HepG2 (cell line): ENCODE data around the gene SNRNP35. TPM values are rescaled to one million over a fixed set of nuclear protein-coding genes. Genes with fewer than 3 reads are reported as not detected.

Source experiments
- ATAC-seq: fragments of 200-7000 bp; cut with Tn5 transposase; 3 replicates; pipeline ENCODE4 v1.9.1; 2020; ENCODE audit warnings: mild to moderate bottlenecking, moderate library complexity
- BruUV-seq: library from RNA; stranded (reverse); fragments of 400-500 nt; replicated peaks from 2 replicates; lab custom pipeline; 2021; lab: Mats Ljungman, UMichigan
- CTCF ChIA-PET: fragments of 300-600 bp; formaldehyde crosslinking; extraction: SDS; loops from one replicate; lab custom pipeline; 2021; ENCODE audit warnings: low total read pairs, inconsistent platforms, low intra/inter-chr PET ratio; lab: Yijun Ruan, JAX
- POLR2A ChIA-PET: fragments of 350-600 bp; sonication (Branson Sonifier 250); formaldehyde crosslinking; loops from one replicate; lab custom pipeline; 2020; ENCODE audit warnings: antibody characterized with exemption, inconsistent platforms; lab: Yijun Ruan, JAX
- DNase-seq: peaks from one replicate; pipeline ENCODE4 v3.0.0-alpha.2; 2015; ENCODE audit warnings: low spot score
- FAIRE-seq: peaks from 3 replicates; lab custom pipeline; 2011; peaks lifted over from hg19 to GRCh38; lab: Jason Lieb, UNC
- H2AFZ ChIP-seq: one replicate; pipeline ENCODE4 v1.6.1; 2011; ENCODE audit warnings: low read length, inconsistent platforms
- H3K27ac ChIP-seq: fragments of 300-600 bp; 3 replicates; pipeline ENCODE4 v1.8.0; 2011; ENCODE audit warnings: mixed run types, mild to moderate bottlenecking, mixed read lengths, low read length, inconsistent platforms; ENCODE audit not compliant: insufficient read depth; ENCODE audit errors: extremely low read length
- H3K27me3 ChIP-seq, 2 experiments: fragments of 200-600 bp in 1 of 2; 2 replicates in 1 of 2; 3 replicates in 1 of 2; pipeline versions ENCODE4 v1.6.0 to v1.8.0; 2011; ENCODE audit warnings: low read length in 2 of 2, mild to moderate bottlenecking in 2 of 2, moderate library complexity in 2 of 2, inconsistent platforms in 1 of 2; ENCODE audit not compliant: insufficient read depth in 2 of 2, control insufficient read depth in 1 of 2
- H3K36me3 ChIP-seq, 2 experiments: fragments of 200-600 bp in 1 of 2; replicated peaks in 1 of 2; 2 replicates in 1 of 2; 3 replicates in 1 of 2; pipeline versions ENCODE4 v1.5.1 to v1.8.0; 2011; ENCODE audit warnings: low read length in 2 of 2, inconsistent platforms in 1 of 2; ENCODE audit not compliant: insufficient read depth in 2 of 2, control insufficient read depth in 1 of 2
- H3K4me1 ChIP-seq: 2 replicates; pipeline ENCODE4 v1.5.1; 2012; ENCODE audit warnings: low read length, inconsistent platforms; ENCODE audit not compliant: insufficient read depth
- H3K4me2 ChIP-seq: 2 replicates; pipeline ENCODE4 v1.6.0; 2011; ENCODE audit warnings: low read depth, low read length, inconsistent platforms
- H3K4me3 ChIP-seq, 3 experiments: fragments of 200-600 bp in 1 of 3; sonication (generic), shearing (Covaris generic) in 1 of 3; replicated peaks in 1 of 3; 2 replicates each; pipeline ENCODE4 v1.5.1; 2011 to 2016; ENCODE audit warnings: low read length in 3 of 3, inconsistent platforms in 2 of 3, low read depth in 2 of 3, mild to moderate bottlenecking in 2 of 3, control low read depth in 1 of 3, mixed read lengths in 1 of 3; ENCODE audit not compliant: insufficient read depth in 1 of 3
- H3K79me2 ChIP-seq: one replicate; pipeline ENCODE4 v1.6.1; 2011; ENCODE audit warnings: low read length, inconsistent platforms; ENCODE audit not compliant: insufficient read depth
- H3K9ac ChIP-seq: 2 replicates; pipeline ENCODE4 v1.6.0; 2011; ENCODE audit warnings: mild to moderate bottlenecking, low read depth, low read length, inconsistent platforms; ENCODE audit not compliant: insufficient read depth
- H3K9me3 ChIP-seq: 2 replicates; pipeline ENCODE4 v1.5.1; 2012; ENCODE audit warnings: mild to moderate bottlenecking, low read length
- H4K20me1 ChIP-seq: 2 replicates; pipeline ENCODE4 v1.6.0; 2011; ENCODE audit warnings: inconsistent platforms, mild to moderate bottlenecking, low read length, moderate library complexity; ENCODE audit not compliant: insufficient read depth
- CEBPB ChIP-seq: IDR thresholded peaks from 2 replicates; pipeline ENCODE4 v1.6.1; 2011; ENCODE audit warnings: low read depth, low read length, improper control_type of control experiment, borderline replicate concordance
- IKZF5 ChIP-seq: IDR thresholded peaks from 2 replicates; pipeline ENCODE4 v1.6.1; 2018; ENCODE audit warnings: missing genetic modification reagents, mild to moderate bottlenecking, missing compliant biosample characterization
- KLF15 ChIP-seq: sonication (generic); formaldehyde crosslinking; IDR thresholded peaks from 2 replicates; pipeline ENCODE4 v1.8.1; 2023; ENCODE audit warnings: borderline replicate concordance, mild to moderate bottlenecking, inconsistent platforms, missing genetic modification reagents, mixed read lengths
- POGZ ChIP-seq: sonication (generic); formaldehyde crosslinking; IDR thresholded peaks from 2 replicates; pipeline ENCODE4 v1.4.0; 2020; ENCODE audit warnings: mild to moderate bottlenecking, missing genetic modification reagents
- ZNF296 ChIP-seq: sonication (generic); formaldehyde crosslinking; conservative IDR thresholded peaks from 2 replicates; pipeline ENCODE4 v1.5.0; 2020; ENCODE audit warnings: mild to moderate bottlenecking, missing genetic modification reagents
- ZNF337 ChIP-seq: sonication (generic); formaldehyde crosslinking; IDR thresholded peaks from 2 replicates; pipeline ENCODE4 v1.5.1; 2020; ENCODE audit warnings: missing genetic modification reagents, low read depth, mild to moderate bottlenecking, borderline replicate concordance
- ZNF382 ChIP-seq: sonication (generic); formaldehyde crosslinking; IDR thresholded peaks from 2 replicates; pipeline ENCODE4 v1.5.0; 2020; ENCODE audit warnings: missing genetic modification reagents, mild to moderate bottlenecking, borderline replicate concordance
- ZNF432 ChIP-seq: sonication (generic); formaldehyde crosslinking; IDR thresholded peaks from 2 replicates; pipeline ENCODE4 v1.5.0; 2020; ENCODE audit warnings: missing genetic modification reagents, mild to moderate bottlenecking, borderline replicate concordance
- ZNF460 ChIP-seq: sonication (generic); formaldehyde crosslinking; IDR thresholded peaks from 2 replicates; pipeline ENCODE4 v1.5.1; 2020; ENCODE audit warnings: missing genetic modification reagents, mild to moderate bottlenecking, borderline replicate concordance
- ZNF678 ChIP-seq: sonication (generic); formaldehyde crosslinking; IDR thresholded peaks from 2 replicates; pipeline ENCODE4 v1.4.0; 2020; ENCODE audit warnings: mild to moderate bottlenecking, missing genetic modification reagents
- WGBS: methylation state at CpG from one replicate; pipeline ENCODE4 v1.1.6; 2017; ENCODE audit warnings: low lambda C conversion rate; 5-methylcytosine and 5-hydroxymethylcytosine counted together
- in situ Hi-C: cut with HindIII; loops from 2 replicates; pipeline ENCODE4 v1.10.0; 2017; ENCODE audit warnings: low pct_unique_long_range_greater_than_20kb; ENCODE audit not compliant: extremely low pct_ligation_motif_present
- intact Hi-C: fragments of 100-400 bp; cut with micrococcal nuclease; formaldehyde crosslinking; loops from one replicate; pipeline ENCODE4 v1.10.0; 2022; ENCODE audit not compliant: unreplicated experiment
- polyA plus RNA-seq, 8 experiments: library from polyadenylated mRNA; depleted of rRNA in 3 of 8; stranded (reverse) in 7 of 8; unstranded in 1 of 8; fragments of >200 nt; fragmentation: Illumina TruSeq in 4 of 8; extraction: Trizol in 4 of 8; gene quantifications; 2 replicates each; pipeline versions ENCODE4 v1.2.1 to v1.2.3, GENCODE V29; 2011 to 2016; ENCODE audit warnings: low read depth in 4 of 8, missing spikeins in 1 of 8, mixed read lengths in 1 of 8; ENCODE audit not compliant: insufficient read depth in 1 of 8
- total RNA-seq, 5 experiments: library from RNA; depleted of rRNA; stranded (reverse); fragments of >200 nt; fragmentation: Illumina TruSeq; extraction: Trizol; gene quantifications; 2 replicates each; pipeline ENCODE4 v1.2.3, GENCODE V29; 2016; ENCODE audit warnings: low read depth in 1 of 5
- TF ChIP-seq, protein P1 (sequence below): conservative IDR thresholded peaks from 2 replicates; pipeline ENCODE4 v1.6.1; 2018; ENCODE audit warnings: missing genetic modification reagents
- TF ChIP-seq, protein P2 (sequence below): sonication (generic); formaldehyde crosslinking; IDR thresholded peaks from 2 replicates; pipeline ENCODE4 v1.4.0; 2020; ENCODE audit warnings: missing genetic modification reagents; ENCODE audit errors: not compliant biosample characterization

The SNRNP35 gene
- total and polyA plus RNA-seq, 2 of the 13 experiments (the other 11 are each of a cell fraction or from before 2014, with no cell fraction given) = 11.3 to 22.6 TPM

DNA sequence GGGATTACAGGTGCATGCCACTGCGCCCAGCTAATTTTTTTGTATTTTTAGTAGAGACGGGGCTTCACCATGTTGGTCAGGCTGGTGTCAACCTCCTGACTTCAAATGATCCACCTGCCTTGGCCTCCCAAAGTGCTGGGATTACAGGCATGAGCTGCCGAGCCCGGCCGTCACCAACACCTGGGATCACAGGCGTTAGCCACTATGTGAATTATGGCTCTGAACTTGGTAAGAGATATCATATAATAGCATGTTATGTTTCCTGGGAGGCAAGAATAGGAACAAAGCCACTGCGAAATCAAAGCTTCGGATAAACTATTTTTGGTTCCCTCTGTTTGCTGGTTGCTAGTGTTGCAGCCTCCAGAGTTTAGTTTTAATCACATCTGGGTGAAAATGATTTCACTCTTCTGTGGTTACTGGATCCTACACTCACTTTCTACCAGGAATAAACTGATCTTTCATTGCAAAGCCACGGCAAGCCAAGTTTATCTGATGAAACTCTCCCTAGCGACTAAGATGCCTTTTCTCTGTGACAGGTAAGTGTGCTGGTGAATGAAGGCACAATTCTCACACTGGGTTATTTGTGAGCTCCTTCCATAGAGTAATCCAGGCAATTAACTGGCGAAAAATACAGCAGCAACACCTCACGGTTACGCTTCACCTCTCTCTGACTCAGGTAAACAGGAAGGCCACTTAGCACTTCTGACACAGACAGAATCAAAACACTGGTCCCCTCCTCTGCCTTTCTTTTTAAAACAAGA lies 16.7 kb downstream of the SNRNP35 start:
- H3K36me3 ChIP-seq = peaks cover 19% of the 10 kb centered on the region in 2 experiments; a peak in 4 of 5 replicates
- H3K9ac ChIP-seq = no peak overlapping the region
- intact Hi-C loops (no loop called here), in situ Hi-C loops (no loop called here)
- no peak overlapping the region for H3K4me2 ChIP-seq
- WGBS = 96% methylated on average over 13 of the region's 13 CpGs
- FAIRE-seq (no peak), ATAC-seq (no peak), DNase-seq (no peak)
- TF ChIP-seq ZNF432 (CRISPR knock-in tag) (no peak), ZNF296 (CRISPR knock-in tag) (no peak), ZNF337 (no peak), KLF15 (CRISPR knock-in tag) (no peak), ZNF382 (CRISPR knock-in tag) (no peak), ZNF678 (CRISPR knock-in tag) (no peak), POGZ (CRISPR knock-in tag) (no peak), ZNF460 (CRISPR knock-in tag) (no peak), CEBPB (no peak), IKZF5 (no peak)
- TF ChIP-seq, protein P1, sequence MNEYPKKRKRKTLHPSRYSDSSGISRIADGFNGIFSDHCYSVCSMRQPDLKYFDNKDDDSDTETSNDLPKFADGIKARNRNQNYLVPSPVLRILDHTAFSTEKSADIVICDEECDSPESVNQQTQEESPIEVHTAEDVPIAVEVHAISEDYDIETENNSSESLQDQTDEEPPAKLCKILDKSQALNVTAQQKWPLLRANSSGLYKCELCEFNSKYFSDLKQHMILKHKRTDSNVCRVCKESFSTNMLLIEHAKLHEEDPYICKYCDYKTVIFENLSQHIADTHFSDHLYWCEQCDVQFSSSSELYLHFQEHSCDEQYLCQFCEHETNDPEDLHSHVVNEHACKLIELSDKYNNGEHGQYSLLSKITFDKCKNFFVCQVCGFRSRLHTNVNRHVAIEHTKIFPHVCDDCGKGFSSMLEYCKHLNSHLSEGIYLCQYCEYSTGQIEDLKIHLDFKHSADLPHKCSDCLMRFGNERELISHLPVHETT = no peak
- TF ChIP-seq, protein P2, sequence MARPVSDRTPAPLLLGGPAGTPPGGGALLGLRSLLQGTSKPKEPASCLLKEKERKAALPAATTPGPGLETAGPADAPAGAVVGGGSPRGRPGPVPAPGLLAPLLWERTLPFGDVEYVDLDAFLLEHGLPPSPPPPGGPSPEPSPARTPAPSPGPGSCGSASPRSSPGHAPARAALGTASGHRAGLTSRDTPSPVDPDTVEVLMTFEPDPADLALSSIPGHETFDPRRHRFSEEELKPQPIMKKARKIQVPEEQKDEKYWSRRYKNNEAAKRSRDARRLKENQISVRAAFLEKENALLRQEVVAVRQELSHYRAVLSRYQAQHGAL (CRISPR knock-in tag) = no peak
- no peaks in the 10 kb centered on the region for H3K79me2 ChIP-seq
- no peak overlapping the region for H2AFZ ChIP-seq
- H3K4me3 ChIP-seq = no peak overlapping the region
- H3K27ac ChIP-seq = no peak overlapping the region
- ChIA-PET POLR2A (no interaction called here), CTCF (no interaction called here)
- H4K20me1 ChIP-seq = no peaks in the 10 kb centered on the region
- no peaks in the 10 kb centered on the region for H3K27me3 ChIP-seq
- BruUV-seq = no TSS peak
- no peaks in the 10 kb centered on the region for H3K9me3 ChIP-seq
- H3K4me1 ChIP-seq = peaks cover 51% of the 10 kb centered on the region
